HG02642 (cell line): ENCODE measurements around the gene DNAI2.

ENCODE experiments used
- ATAC-seq: cut with Tn5 transposase; IDR thresholded peaks from one replicate; pipeline ENCODE4 v1.9.1; 2021; ENCODE audit warnings: mild to moderate bottlenecking; ENCODE audit not compliant: unreplicated experiment, poor library complexity

The DNAI2 gene

DNA sequence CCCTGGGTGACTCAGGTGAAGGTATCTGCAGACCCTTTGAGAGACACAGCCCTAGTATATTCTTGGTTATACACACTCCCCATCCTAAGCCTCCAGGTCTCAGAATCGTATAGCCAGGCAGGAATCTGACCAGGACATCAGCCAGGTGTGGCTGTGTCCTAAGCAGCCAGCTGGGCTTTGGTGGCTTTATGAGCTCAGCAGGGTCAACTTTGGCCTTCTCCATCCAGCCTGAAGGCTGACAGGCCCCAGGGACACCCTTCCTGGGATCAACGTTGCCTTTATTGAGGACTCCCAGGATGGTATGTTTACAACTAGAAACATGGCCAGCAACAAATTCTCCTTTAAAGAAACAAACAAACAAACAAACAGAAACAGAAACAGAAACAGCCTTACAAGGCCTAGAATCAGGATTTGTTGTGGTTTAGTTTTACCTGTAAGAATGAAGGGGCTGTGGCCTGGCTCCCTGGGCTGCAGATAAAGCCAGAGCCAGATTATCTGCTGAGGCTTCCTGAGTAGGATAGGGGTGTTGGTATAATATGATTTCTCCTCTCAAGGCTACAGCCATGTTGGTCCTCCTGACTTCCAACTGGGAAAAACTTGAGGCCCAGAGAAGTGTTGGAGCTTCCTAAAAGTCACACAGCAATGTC lies 60.5 kb downstream of the DNAI2 start:
- ATAC-seq, result no peak

- no peak for ATAC-seq
Measured at GRCh38 chr17:74335529-74336062, 61.6 kb downstream of the DNAI2 start.

DNA sequence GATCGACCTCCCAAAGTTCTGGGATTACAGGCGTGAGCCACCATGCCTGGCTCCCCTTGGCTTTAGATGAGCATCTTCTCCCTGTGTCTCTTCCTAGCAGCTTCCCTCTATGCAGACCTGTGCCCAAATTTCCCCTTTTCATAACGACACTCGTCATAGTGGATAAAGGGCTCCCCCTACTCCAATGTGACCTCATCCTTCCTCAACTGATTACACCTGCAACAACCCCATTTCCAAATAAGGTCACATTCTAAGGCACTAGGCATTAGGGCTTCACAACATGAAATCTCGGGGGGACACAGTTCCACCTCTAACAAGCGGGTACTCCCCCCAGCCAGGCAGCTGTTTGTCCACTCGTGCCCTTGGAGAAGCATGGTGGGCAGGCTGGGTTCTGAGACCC lies 62.3 kb downstream of the DNAI2 start:
- ATAC-seq, result no peak

GRCh38 chr17:74337834-74338500 lies 63.9 kb downstream of the DNAI2 start:
- ATAC-seq, result no peak

GRCh38 chr17:74339537-74340195 lies 65.6 kb downstream of the DNAI2 start:
- no peak for ATAC-seq

- ATAC-seq, result no peak
Measured at GRCh38 chr17:74340470-74341023, 66.5 kb downstream of the DNAI2 start.

DNA sequence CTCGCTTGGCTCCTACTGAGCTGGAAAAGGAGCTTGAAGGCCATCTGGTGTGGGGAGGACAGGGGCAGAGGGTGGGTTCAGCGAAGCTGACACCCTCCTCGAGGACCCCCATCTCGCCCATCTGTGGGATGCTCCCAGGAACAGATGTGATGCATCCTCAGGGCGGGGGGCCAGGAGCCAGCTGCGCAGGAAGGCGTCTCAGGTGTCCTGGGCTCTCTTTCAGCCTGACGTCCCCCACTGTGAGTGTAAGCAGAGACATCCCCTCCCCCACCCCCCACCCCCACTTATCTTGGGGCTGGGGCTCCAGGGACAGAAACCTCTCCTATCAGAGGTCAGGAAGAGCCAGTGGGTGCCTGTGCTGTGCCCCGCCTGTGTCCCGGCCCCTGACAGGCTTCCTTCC lies 68.2 kb downstream of the DNAI2 start:
- ATAC-seq, result no peak

GRCh38 chr17:74343121-74343520 lies 69.1 kb downstream of the DNAI2 start:
- no peak for ATAC-seq

DNA sequence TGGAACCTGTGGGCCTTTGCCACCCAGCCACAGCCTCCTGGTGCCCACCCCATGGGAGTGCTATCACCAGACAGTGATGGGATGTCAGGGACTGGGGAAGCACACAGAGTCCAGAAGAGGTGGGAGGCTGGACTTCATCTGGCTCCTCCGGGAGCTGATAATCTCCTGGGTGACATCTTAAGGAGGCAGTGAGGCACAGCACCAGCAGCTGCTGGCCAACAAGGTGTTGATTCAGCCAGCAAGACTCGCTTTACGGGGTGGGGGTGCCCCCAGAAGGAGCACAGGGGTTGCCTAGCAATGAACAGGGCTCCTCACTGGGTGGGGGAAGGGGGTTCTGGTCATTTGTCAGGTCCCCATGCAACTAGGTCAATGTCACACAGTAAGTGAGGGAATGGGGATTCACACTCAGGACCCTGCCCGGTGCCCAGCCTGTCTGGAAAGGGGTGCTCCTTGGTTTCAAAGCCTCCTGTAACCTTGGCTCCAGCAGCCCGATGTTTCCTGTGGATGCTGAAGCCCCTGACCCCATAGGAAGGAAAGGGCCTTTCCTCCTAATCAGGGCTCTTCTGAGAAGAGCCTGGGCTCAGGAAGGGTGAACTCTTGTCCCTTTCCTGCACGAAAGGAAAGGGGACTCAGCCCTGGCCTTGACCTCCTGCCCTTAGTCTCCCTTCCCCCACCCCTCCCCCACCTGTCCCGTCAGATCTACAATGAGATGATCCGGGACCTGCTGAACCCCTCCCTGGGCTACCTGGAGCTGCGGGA lies 69.7 kb downstream of the DNAI2 start:
- no peak for ATAC-seq

GRCh38 chr17:74344658-74345057 lies 70.6 kb downstream of the DNAI2 start:
- no peak for ATAC-seq

DNA sequence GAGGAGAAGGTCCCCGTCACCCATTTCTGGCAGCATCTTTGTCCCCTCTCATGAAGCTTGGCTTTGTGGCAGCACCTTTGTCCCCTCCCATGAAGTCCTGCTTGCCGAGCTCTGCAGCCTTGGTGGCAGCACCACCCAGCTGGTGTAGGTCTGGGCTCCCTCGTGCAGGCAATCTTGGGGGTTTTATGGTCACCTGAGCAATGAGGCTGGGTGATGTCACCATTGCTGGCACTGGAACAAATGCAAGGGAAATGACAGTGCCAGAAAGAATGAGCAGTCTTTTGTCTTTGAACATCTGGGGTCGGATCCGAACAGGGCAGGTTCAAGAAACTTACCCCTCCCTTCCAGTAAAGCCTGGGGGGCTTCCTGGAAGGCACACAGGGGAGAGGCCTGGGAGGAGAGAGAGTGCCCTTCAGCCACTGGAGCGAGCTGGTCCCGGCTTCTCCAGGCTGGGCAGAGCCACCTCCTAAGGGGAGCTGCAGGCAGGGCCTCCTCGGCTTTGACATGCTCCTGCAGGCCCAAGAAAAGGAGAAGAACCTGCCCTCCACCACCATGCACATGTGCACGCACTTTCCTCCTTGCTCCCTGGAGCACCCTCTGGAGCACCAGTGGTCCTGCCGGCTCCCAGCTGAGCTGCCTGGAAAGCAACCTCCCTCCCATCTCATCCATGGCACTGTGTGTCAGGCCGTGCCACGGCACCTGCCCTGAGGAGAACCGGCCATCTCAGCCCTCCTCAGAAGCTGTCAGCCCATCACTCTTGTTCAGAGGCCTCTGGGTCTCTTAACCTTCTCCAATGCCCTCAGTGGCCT lies 71.6 kb downstream of the DNAI2 start:
- ATAC-seq, result no peak

DNA sequence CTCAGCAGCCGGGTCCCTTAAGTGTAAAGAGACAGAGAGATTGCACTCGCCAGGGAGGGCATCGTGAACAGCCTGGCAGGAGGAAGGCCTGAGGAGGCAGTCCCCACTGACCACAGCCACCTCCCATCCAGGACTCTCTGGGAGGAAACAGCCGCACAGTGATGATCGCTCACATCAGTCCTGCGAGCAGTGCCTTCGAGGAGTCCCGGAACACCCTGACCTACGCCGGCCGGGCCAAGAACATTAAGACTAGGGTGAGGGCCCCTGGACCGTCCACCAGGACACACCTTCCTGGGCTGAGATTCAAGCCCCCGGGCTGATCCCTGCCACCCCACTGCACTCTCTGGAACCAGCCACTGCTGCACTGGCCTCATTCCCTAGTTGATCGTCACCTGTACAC lies 73.6 kb downstream of the DNAI2 start:
- no peak for ATAC-seq

- ATAC-seq, result no peak
Measured at GRCh38 chr17:74349120-74349519, 75.1 kb downstream of the DNAI2 start.

- ATAC-seq, result no peak
Measured at GRCh38 chr17:74350486-74350885, 76.5 kb downstream of the DNAI2 start.

GRCh38 chr17:74351552-74352210 lies 77.6 kb downstream of the DNAI2 start:
- no peak for ATAC-seq

- no peak for ATAC-seq
Measured at GRCh38 chr17:74353446-74354060, 79.5 kb downstream of the DNAI2 start.

- ATAC-seq, result no peak
Measured at GRCh38 chr17:74354123-74354522, 80.1 kb downstream of the DNAI2 start.

DNA sequence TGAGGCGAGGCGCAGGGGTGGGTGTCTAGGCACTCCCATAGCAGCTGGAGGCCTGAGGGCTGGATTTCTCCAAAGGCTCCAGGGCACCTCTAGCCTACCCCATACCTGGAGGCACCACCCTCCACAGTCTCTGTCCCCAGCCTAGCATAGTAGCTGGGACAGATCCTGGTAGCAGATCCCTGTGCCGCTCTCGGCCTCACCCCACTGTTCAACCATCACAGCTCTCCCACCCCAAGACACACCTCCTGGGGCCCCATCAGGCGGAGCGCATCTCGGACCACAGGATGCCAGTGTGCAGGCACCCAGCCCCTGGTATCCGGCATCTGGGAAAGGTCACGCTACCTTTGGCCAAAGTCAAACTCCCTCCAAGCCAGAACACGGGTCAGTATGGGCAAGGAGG lies 80.5 kb downstream of the DNAI2 start:
- ATAC-seq, result no peak

- ATAC-seq, result no peak
Measured at GRCh38 chr17:74355065-74355464, 81.0 kb downstream of the DNAI2 start.
